Ishikawa (cell line): ENCODE measurements around the gene NDST1.

Source experiments
- CEBPB ChIP-seq: IDR thresholded peaks from 2 replicates; pipeline ENCODE4 v1.6.1; 2012
- CREB1 ChIP-seq: IDR thresholded peaks from 2 replicates; pipeline ENCODE4 v1.6.1; 2012; ENCODE audit warnings: low read depth
- EGR1 ChIP-seq: IDR thresholded peaks from 2 replicates; pipeline ENCODE4 v1.6.1; 2012
- EP300 ChIP-seq: IDR thresholded peaks from 2 replicates; pipeline ENCODE4 v1.6.1; 2012; ENCODE audit warnings: borderline replicate concordance
- FOXM1 ChIP-seq: IDR thresholded peaks from 2 replicates; pipeline ENCODE4 v1.6.1; 2012; ENCODE audit warnings: low read depth, borderline replicate concordance
- NFIC ChIP-seq: IDR thresholded peaks from 2 replicates; pipeline ENCODE4 v1.6.1; 2012
- RAD21 ChIP-seq: IDR thresholded peaks from 2 replicates; pipeline ENCODE4 v1.6.1; 2012; ENCODE audit warnings: low read depth
- TAF1 ChIP-seq: IDR thresholded peaks from 2 replicates; pipeline ENCODE4 v1.6.1; 2012; ENCODE audit warnings: low read depth, mild to moderate bottlenecking
- TCF12 ChIP-seq: IDR thresholded peaks from 2 replicates; pipeline ENCODE4 v1.6.1; 2012; ENCODE audit warnings: low read depth
- TEAD4 ChIP-seq: IDR thresholded peaks from 2 replicates; pipeline ENCODE4 v1.6.1; 2012
- YY1 ChIP-seq: IDR thresholded peaks from 2 replicates; pipeline ENCODE4 v1.6.1; 2012; ENCODE audit warnings: low read depth
- ZBTB7A ChIP-seq: IDR thresholded peaks from 2 replicates; pipeline ENCODE4 v1.6.1; 2012; ENCODE audit warnings: low read depth
- TF ChIP-seq, protein P1 (sequence below): IDR thresholded peaks from 2 replicates; pipeline ENCODE4 v1.6.1; 2012
- TF ChIP-seq, protein P2 (sequence below): IDR thresholded peaks from 2 replicates; pipeline ENCODE4 v1.6.1; 2012
- TF ChIP-seq, protein P3 (sequence below): IDR thresholded peaks from 2 replicates; pipeline ENCODE4 v1.6.1; 2012; ENCODE audit warnings: low read depth, mild to moderate bottlenecking

The NDST1 gene

GRCh38 chr5:150525781-150526180, 17.9 kb downstream of the NDST1 start:
- TF ChIP-seq CEBPB (no peak), FOXM1 (no peak), TAF1 (no peak), YY1 (no peak), EGR1 (no peak), EP300 (no peak), RAD21 (no peak), TCF12 (no peak), ZBTB7A (no peak), CREB1 (no peak), TEAD4 (no peak), NFIC (no peak)
- TF ChIP-seq, protein P1, sequence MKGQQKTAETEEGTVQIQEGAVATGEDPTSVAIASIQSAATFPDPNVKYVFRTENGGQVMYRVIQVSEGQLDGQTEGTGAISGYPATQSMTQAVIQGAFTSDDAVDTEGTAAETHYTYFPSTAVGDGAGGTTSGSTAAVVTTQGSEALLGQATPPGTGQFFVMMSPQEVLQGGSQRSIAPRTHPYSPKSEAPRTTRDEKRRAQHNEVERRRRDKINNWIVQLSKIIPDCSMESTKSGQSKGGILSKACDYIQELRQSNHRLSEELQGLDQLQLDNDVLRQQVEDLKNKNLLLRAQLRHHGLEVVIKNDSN, result no peak
- TF ChIP-seq, protein P2, sequence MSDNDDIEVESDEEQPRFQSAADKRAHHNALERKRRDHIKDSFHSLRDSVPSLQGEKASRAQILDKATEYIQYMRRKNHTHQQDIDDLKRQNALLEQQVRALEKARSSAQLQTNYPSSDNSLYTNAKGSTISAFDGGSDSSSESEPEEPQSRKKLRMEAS, result no peak
- TF ChIP-seq, protein P3, sequence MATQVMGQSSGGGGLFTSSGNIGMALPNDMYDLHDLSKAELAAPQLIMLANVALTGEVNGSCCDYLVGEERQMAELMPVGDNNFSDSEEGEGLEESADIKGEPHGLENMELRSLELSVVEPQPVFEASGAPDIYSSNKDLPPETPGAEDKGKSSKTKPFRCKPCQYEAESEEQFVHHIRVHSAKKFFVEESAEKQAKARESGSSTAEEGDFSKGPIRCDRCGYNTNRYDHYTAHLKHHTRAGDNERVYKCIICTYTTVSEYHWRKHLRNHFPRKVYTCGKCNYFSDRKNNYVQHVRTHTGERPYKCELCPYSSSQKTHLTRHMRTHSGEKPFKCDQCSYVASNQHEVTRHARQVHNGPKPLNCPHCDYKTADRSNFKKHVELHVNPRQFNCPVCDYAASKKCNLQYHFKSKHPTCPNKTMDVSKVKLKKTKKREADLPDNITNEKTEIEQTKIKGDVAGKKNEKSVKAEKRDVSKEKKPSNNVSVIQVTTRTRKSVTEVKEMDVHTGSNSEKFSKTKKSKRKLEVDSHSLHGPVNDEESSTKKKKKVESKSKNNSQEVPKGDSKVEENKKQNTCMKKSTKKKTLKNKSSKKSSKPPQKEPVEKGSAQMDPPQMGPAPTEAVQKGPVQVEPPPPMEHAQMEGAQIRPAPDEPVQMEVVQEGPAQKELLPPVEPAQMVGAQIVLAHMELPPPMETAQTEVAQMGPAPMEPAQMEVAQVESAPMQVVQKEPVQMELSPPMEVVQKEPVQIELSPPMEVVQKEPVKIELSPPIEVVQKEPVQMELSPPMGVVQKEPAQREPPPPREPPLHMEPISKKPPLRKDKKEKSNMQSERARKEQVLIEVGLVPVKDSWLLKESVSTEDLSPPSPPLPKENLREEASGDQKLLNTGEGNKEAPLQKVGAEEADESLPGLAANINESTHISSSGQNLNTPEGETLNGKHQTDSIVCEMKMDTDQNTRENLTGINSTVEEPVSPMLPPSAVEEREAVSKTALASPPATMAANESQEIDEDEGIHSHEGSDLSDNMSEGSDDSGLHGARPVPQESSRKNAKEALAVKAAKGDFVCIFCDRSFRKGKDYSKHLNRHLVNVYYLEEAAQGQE, result no peak

GRCh38 chr5:150527038-150527437, 19.1 kb downstream of the NDST1 start:
- TF ChIP-seq CEBPB (no peak), RAD21 (no peak), FOXM1 (no peak), YY1 (no peak), ZBTB7A (no peak), TEAD4 (no peak), EP300 (no peak), CREB1 (no peak), EGR1 (no peak), NFIC (no peak), TAF1 (no peak), TCF12 (no peak)
- TF ChIP-seq, protein P3, result no peak
- TF ChIP-seq, protein P1, result no peak
- TF ChIP-seq, protein P2, result no peak

- TF ChIP-seq TAF1 (no peak), TEAD4 (no peak), EGR1 (no peak), CEBPB (no peak), EP300 (no peak), FOXM1 (no peak), TCF12 (no peak), YY1 (no peak), CREB1 (no peak), RAD21 (no peak), ZBTB7A (no peak), NFIC (no peak)
- TF ChIP-seq, protein P2, result no peak
- TF ChIP-seq, protein P1, result no peak
- TF ChIP-seq, protein P3, result no peak
These were observed 19.9 kb downstream of the NDST1 start for GRCh38 chr5:150527808-150528207.
